ENCODE data around the gene THEM5.

THEM5 gene

DNA sequence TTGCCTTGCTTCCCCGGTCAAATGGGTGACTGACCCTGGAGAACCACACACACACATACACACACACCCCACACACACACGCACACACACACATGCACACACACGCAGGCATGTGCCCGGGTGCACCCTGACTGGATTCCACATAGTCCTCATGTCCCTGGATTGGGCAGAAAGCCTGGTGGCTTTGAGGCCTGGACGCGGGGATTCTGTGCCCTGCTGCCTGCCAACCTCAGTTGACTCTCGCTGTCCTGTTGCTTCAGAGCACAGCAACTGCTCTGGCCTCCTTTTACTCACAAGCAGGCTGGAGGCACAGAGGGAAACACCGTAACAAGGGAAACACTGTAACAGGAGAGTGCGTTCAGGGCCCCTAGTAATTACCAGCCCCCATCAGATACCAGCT, 28.3 kb downstream of the THEM5 start:
- TF ChIP-seq, protein P1, sequence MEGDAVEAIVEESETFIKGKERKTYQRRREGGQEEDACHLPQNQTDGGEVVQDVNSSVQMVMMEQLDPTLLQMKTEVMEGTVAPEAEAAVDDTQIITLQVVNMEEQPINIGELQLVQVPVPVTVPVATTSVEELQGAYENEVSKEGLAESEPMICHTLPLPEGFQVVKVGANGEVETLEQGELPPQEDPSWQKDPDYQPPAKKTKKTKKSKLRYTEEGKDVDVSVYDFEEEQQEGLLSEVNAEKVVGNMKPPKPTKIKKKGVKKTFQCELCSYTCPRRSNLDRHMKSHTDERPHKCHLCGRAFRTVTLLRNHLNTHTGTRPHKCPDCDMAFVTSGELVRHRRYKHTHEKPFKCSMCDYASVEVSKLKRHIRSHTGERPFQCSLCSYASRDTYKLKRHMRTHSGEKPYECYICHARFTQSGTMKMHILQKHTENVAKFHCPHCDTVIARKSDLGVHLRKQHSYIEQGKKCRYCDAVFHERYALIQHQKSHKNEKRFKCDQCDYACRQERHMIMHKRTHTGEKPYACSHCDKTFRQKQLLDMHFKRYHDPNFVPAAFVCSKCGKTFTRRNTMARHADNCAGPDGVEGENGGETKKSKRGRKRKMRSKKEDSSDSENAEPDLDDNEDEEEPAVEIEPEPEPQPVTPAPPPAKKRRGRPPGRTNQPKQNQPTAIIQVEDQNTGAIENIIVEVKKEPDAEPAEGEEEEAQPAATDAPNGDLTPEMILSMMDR (IDR thresholded peaks at IDR 0.05; ENCODE audit: extremely low read depth, missing control alignments) = no peak
- no peak for DNase-seq (ENCODE audit: low spot score)

DNA sequence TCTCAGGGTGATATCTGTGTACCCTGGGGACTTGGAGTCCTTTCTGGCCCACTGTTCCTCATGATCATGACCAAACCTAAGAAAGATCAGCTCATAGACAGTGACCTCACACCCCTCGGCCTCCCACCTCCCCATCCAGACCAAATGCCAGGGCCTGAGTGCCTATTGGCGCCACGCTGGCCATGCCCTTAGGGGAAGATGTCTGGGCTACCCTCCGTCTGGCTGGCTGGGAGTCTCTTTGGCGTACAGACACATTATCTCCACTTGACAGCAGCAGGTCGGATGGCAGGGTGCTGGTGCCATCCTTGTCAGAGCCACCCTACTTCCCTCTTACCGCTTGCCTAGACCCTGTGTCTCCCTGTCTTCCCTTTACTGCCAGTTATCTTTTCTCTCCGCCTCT, 30.3 kb downstream of the THEM5 start:
- no peak for DNase-seq (ENCODE audit: low spot score)
- TF ChIP-seq, protein P1 (IDR thresholded peaks at IDR 0.05; ENCODE audit: extremely low read depth, missing control alignments) = no peak

DNA sequence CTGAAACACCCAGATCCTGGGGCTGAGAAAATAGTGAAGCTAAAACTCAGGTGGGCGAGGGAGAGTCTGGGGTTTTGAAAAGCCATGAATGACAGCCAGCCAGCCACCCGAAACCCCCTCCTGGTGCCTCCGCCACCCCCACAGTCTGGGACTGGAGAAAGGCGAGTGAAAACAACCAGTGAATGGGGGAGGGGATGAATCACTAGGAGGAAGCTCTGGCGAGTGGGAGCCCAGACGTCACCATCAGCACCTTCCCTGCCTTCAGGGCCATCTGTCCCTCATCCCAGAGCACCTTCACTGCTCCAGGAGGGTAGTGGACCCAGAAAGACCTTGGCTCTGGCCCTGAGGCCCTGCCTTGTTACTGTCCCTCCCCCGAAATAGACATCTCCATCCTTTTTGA, 31.1 kb downstream of the THEM5 start:
- no peak for DNase-seq (ENCODE audit: low spot score)
- TF ChIP-seq, protein P1 (IDR thresholded peaks at IDR 0.05; ENCODE audit: extremely low read depth, missing control alignments) = no peak

DNA sequence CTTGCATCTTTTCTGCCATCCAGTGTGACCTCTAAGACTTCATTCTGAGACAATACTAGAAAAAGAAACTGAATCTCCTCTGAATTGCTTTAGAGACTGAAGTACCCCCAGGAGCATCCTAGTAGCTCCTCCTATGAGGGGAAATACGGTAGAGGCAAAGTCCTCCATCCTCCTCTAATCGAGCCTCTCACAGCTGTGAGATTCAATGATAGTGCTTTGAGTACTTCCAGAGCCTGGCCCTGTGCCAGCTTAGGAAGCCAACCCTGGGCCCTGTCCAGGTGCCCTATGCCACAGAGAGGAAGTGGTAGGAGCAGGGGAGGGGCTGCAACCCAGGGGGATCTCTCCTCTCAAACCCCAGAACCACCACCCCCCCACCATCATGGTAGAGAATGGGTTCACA, 32.6 kb downstream of the THEM5 start:
- DNase-seq (ENCODE audit: low spot score) = no peak

DNA sequence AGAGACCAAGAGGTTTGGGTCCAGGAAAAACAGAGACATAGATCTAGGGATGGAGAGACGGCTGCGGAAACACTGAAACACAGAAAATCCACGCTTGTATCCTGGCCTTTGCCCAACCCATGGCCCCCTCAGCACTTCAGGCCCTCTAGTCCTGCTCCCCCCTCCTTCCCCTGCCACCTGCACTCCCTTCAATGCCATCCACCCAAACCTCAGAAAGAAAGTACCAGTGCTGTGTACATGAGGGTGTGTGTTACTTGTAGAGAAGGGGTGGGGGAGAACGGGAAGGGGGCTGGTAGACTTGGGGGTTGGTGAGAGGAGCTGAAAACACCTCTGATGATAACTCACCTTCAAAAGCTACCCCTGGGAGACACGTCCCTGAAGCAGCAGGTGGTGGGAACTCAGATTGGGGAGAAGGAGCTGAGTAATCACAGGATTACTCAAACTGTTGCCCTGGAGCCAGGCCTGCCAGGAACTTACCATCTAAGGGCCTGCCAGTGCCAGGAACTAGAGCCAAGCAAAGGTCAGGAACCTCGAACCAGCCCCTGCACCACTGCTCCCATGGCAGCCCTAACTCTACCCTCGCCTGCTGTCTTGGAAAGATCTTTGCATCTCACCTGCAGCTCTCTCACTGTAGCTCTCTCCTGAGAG, 33.4 kb downstream of the THEM5 start:
- TF ChIP-seq, protein P1 (IDR thresholded peaks at IDR 0.05; ENCODE audit: extremely low read depth, missing control alignments) = no peak
- no peak for DNase-seq (ENCODE audit: low spot score)

More for the DNA sequence above, 32.6 kb downstream of the THEM5 start:
- TF ChIP-seq, protein P1 (IDR thresholded peaks at IDR 0.05; ENCODE audit: extremely low read depth, missing control alignments) = no peak

DNA sequence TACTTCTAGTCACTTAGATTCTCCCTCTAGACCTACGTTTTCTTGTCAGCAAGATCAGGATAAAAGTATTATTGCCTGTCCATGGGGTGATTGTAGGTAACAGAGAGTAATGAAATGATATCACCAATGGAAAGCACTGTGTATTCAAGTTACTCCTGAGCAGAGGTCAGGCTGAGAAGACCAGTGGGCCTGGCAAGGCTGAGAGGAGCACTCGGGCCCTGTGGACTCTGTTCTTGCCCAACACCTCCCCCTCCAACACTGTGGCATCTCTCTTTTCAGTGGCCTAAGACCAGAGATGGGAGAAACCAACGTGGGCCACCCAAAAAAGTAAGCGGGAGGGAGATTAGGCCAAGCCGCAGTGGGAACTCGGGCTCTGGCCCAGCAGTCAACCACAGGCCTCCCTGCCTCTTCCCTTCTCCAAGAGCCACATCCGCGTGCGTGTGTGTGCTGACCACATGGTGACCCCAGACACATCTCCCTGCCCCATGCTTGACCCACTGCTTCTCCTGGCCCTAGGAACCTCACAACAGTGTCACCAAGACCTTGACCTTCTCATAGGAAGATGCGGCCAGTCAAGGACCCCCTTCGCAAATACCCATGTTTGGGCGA, 34.2 kb downstream of the THEM5 start:
- TF ChIP-seq, protein P1 (IDR thresholded peaks at IDR 0.05; ENCODE audit: extremely low read depth, missing control alignments) = no peak

DNA sequence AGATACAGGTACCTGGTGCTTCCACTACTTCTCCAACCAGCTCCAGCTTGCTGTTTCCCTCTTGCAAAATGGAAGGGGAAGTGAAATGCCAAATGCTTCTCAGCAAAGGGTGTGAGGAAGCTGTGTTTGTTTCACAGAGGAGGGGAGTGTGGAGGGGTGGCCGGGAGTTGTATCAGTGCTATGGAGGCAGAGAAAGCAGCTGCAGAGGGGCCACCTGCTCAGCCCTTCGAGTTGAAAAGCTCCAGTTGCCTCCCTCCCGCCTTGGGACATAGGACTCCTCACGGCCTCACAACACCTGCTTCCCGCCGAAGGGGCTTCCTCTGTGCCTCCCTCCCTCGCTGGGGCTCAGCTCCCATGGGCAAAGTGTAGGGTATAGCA, 36.2 kb downstream of the THEM5 start:
- no peak for DNase-seq (ENCODE audit: low spot score)

More for the DNA sequence above, 34.2 kb downstream of the THEM5 start:
- DNase-seq (ENCODE audit: low spot score) = no peak

More for the DNA sequence above, 36.2 kb downstream of the THEM5 start:
- TF ChIP-seq, protein P1 (IDR thresholded peaks at IDR 0.05; ENCODE audit: extremely low read depth, missing control alignments) = no peak
